ENCODE results near the gene COPZ2.

GRCh38 chr17:48006936-48007709, 30.5 kb downstream of the COPZ2 start:
- TF ChIP-seq CTCF (IDR thresholded peaks at IDR 0.05) (no peak), EP300 (IDR thresholded peaks at IDR 0.05) (no peak), POLR2A (IDR thresholded peaks at IDR 0.05; ENCODE audit: low read depth) (no peak)
